Activated naive CD4-positive, alpha-beta T cell treated with anti-CD3 and anti-CD28 coated beads, Interleukin-2, amount 10 ng/mL, durations not matched to agents 7 days and 5 days (primary cell): ENCODE results near the gene POU3F3.
A peak's percentile ranks its signal among the peaks of the same experiment; 100 is the strongest.

Experiments used
- CTCF ChIA-PET: fragments of 350-600 bp; sonication (Branson Sonifier 250); formaldehyde crosslinking; loops from one replicate; lab custom pipeline; 2021; ENCODE audit warnings: antibody characterized with exemption; lab: Charles Lee
- DNase-seq: peaks from one replicate; pipeline ENCODE4 v3.0.0-alpha.2; 2020
- H3K27ac Mint-ChIP-seq: one replicate; pipeline ENCODE4 v1.8.0; 2021; ENCODE audit warnings: mild to moderate bottlenecking, moderate library complexity, mixed read lengths
- H3K27me3 Mint-ChIP-seq: one replicate; pipeline ENCODE4 v1.8.0; 2021; ENCODE audit warnings: mild to moderate bottlenecking, mixed read lengths
- H3K36me3 Mint-ChIP-seq: one replicate; pipeline ENCODE4 v1.8.0; 2021; ENCODE audit warnings: mixed read lengths
- H3K4me1 Mint-ChIP-seq: one replicate; pipeline ENCODE4 v1.8.0; 2021; ENCODE audit warnings: mixed read lengths
- H3K4me3 Mint-ChIP-seq: one replicate; pipeline ENCODE4 v1.8.0; 2021; ENCODE audit warnings: mild to moderate bottlenecking, moderate library complexity, mixed read lengths
- H3K9me3 Mint-ChIP-seq: one replicate; pipeline ENCODE4 v1.8.0; 2021; ENCODE audit warnings: mixed read lengths

POU3F3 gene

GRCh38 chr2:104840893-104841585, 12.9 kb upstream of the POU3F3 start:
- no peak overlapping the region for H3K4me3 Mint-ChIP-seq
- CTCF ChIA-PET: interaction anchor here (2.5 kb wide), 1 partner anchor 9 kb away, joined by 10 read pairs; no protein-coding TSS in a partner anchor
- no peak overlapping the region for H3K27ac Mint-ChIP-seq
- peaks cover 7% of the 10 kb centered on the region for H3K4me1 Mint-ChIP-seq
- peaks cover 4% of the 10 kb centered on the region for H3K36me3 Mint-ChIP-seq
- peaks cover 56% of the 10 kb centered on the region for H3K27me3 Mint-ChIP-seq
- H3K9me3 Mint-ChIP-seq: no peaks in the 10 kb centered on the region
- DNase-seq: no peak

- peaks cover 60% of the 10 kb centered on the region for H3K27me3 Mint-ChIP-seq
- peaks cover 7% of the 10 kb centered on the region for H3K4me1 Mint-ChIP-seq
- CTCF ChIA-PET: no interaction called here
- no peak for DNase-seq
- H3K9me3 Mint-ChIP-seq: no peaks in the 10 kb centered on the region
- H3K4me3 Mint-ChIP-seq: no peak overlapping the region
- H3K36me3 Mint-ChIP-seq: peaks cover 6% of the 10 kb centered on the region
- peak overlapping the region; percentile 14 for H3K27ac Mint-ChIP-seq
Measured at GRCh38 chr2:104841744-104842143, 12.2 kb upstream of the POU3F3 start.

GRCh38 chr2:104844807-104845551, 8.9 kb upstream of the POU3F3 start:
- DNase-seq: no peak
- Mint-ChIP-seq H3K27me3 (peaks cover 85% of the 10 kb centered on the region), H3K4me1 (peaks cover 7% of the 10 kb centered on the region), H3K9me3 (no peaks in the 10 kb centered on the region), H3K4me3 (peak overlapping the region; percentile 4), H3K27ac (peak overlapping the region; percentile 57), H3K36me3 (peaks cover 7% of the 10 kb centered on the region)
- CTCF ChIA-PET: interaction anchor here (0.7 to 1.4 kb wide), 2 partner anchors 15 to 23 kb away, joined by 3 to 4 read pairs; no protein-coding TSS in a partner anchor

- H3K36me3 Mint-ChIP-seq: peaks cover 7% of the 10 kb centered on the region
- CTCF ChIA-PET: interaction anchor here (1.4 kb wide), 1 partner anchor 14 kb away, joined by 4 read pairs; no protein-coding TSS in a partner anchor
- peaks cover 7% of the 10 kb centered on the region for H3K4me1 Mint-ChIP-seq
- no peaks in the 10 kb centered on the region for H3K9me3 Mint-ChIP-seq
- peaks cover 91% of the 10 kb centered on the region for H3K27me3 Mint-ChIP-seq
- H3K27ac Mint-ChIP-seq: peak overlapping the region; percentile 57
- peak overlapping the region; percentile 4 for H3K4me3 Mint-ChIP-seq
- DNase-seq: no peak
Measured at GRCh38 chr2:104845552-104845931, 8.4 kb upstream of the POU3F3 start.

GRCh38 chr2:104845946-104846785, 7.7 kb upstream of the POU3F3 start:
- no peak for DNase-seq
- no peaks in the 10 kb centered on the region for H3K9me3 Mint-ChIP-seq
- no peak overlapping the region for H3K4me3 Mint-ChIP-seq
- H3K27ac Mint-ChIP-seq: no peak overlapping the region
- peaks cover 97% of the 10 kb centered on the region for H3K27me3 Mint-ChIP-seq
- H3K36me3 Mint-ChIP-seq: peaks cover 7% of the 10 kb centered on the region
- peaks cover 7% of the 10 kb centered on the region for H3K4me1 Mint-ChIP-seq
- CTCF ChIA-PET: interaction anchor here (1.3 to 4.8 kb wide), 4 partner anchors 13 to 887 kb away, joined by 4 to 27 read pairs (median 4); no protein-coding TSS in a partner anchor

- H3K9me3 Mint-ChIP-seq: no peaks in the 10 kb centered on the region
- no peak for DNase-seq
- peaks cover 7% of the 10 kb centered on the region for H3K36me3 Mint-ChIP-seq
- CTCF ChIA-PET: interaction anchor here (0.7 to 4.8 kb wide), 5 partner anchors 10 to 1428 kb away, joined by 3 to 27 read pairs (median 4); no protein-coding TSS in a partner anchor
- no peak overlapping the region for H3K27ac Mint-ChIP-seq
- no peak overlapping the region for H3K4me3 Mint-ChIP-seq
- H3K27me3 Mint-ChIP-seq: peaks cover 100% of the 10 kb centered on the region
- H3K4me1 Mint-ChIP-seq: peaks cover 7% of the 10 kb centered on the region
Measured at GRCh38 chr2:104846786-104847585, 6.9 kb upstream of the POU3F3 start.

GRCh38 chr2:104847586-104848160, 6.2 kb upstream of the POU3F3 start:
- DNase-seq: no peak
- H3K4me1 Mint-ChIP-seq: peaks cover 12% of the 10 kb centered on the region
- H3K27ac Mint-ChIP-seq: no peak overlapping the region
- no peak overlapping the region for H3K4me3 Mint-ChIP-seq
- H3K9me3 Mint-ChIP-seq: no peaks in the 10 kb centered on the region
- CTCF ChIA-PET: interaction anchor here (0.7 to 5.0 kb wide), 6 partner anchors 9 to 1429 kb away, joined by 3 to 39 read pairs (median 4); no protein-coding TSS in a partner anchor
- peaks cover 7% of the 10 kb centered on the region for H3K36me3 Mint-ChIP-seq
- peaks cover 100% of the 10 kb centered on the region for H3K27me3 Mint-ChIP-seq

- no peak for DNase-seq
- no peaks in the 10 kb centered on the region for H3K9me3 Mint-ChIP-seq
- CTCF ChIA-PET: interaction anchor here (1.7 to 5.0 kb wide), 6 partner anchors 8 to 1688 kb away, joined by 5 to 39 read pairs (median 16); no protein-coding TSS in a partner anchor
- peaks cover 20% of the 10 kb centered on the region for H3K4me1 Mint-ChIP-seq
- no peak overlapping the region for H3K27ac Mint-ChIP-seq
- peaks cover 7% of the 10 kb centered on the region for H3K36me3 Mint-ChIP-seq
- peaks cover 100% of the 10 kb centered on the region for H3K27me3 Mint-ChIP-seq
- no peak overlapping the region for H3K4me3 Mint-ChIP-seq
Measured at GRCh38 chr2:104848526-104848925, 5.4 kb upstream of the POU3F3 start.

GRCh38 chr2:104849101-104849500, 4.8 kb upstream of the POU3F3 start:
- no peaks in the 10 kb centered on the region for H3K9me3 Mint-ChIP-seq
- CTCF ChIA-PET: interaction anchor here (1.1 to 5.0 kb wide), 8 partner anchors 9 to 1688 kb away, joined by 4 to 39 read pairs (median 11); no protein-coding TSS in a partner anchor
- no peak overlapping the region for H3K4me3 Mint-ChIP-seq
- H3K4me1 Mint-ChIP-seq: peaks cover 22% of the 10 kb centered on the region
- H3K27ac Mint-ChIP-seq: no peak overlapping the region
- no peak for DNase-seq
- H3K36me3 Mint-ChIP-seq: peaks cover 7% of the 10 kb centered on the region
- H3K27me3 Mint-ChIP-seq: peaks cover 100% of the 10 kb centered on the region

GRCh38 chr2:104849618-104850141, 4.2 kb upstream of the POU3F3 start:
- H3K4me1 Mint-ChIP-seq: peaks cover 25% of the 10 kb centered on the region
- DNase-seq: peak; percentile 77
- no peak overlapping the region for H3K27ac Mint-ChIP-seq
- H3K27me3 Mint-ChIP-seq: peaks cover 100% of the 10 kb centered on the region
- CTCF ChIA-PET: interaction anchor here (0.5 to 5.0 kb wide), 10 partner anchors 9 to 1689 kb away, joined by 3 to 39 read pairs (median 8); no protein-coding TSS in a partner anchor
- no peaks in the 10 kb centered on the region for H3K9me3 Mint-ChIP-seq
- no peak overlapping the region for H3K4me3 Mint-ChIP-seq
- peaks cover 10% of the 10 kb centered on the region for H3K36me3 Mint-ChIP-seq

- H3K27me3 Mint-ChIP-seq: peaks cover 97% of the 10 kb centered on the region
- no peak for DNase-seq
- H3K4me1 Mint-ChIP-seq: peaks cover 24% of the 10 kb centered on the region
- peaks cover 10% of the 10 kb centered on the region for H3K36me3 Mint-ChIP-seq
- H3K4me3 Mint-ChIP-seq: no peak overlapping the region
- CTCF ChIA-PET: interaction anchor here (0.5 to 5.0 kb wide), 8 partner anchors 10 to 1690 kb away, joined by 3 to 39 read pairs (median 11); no protein-coding TSS in a partner anchor
- H3K9me3 Mint-ChIP-seq: no peaks in the 10 kb centered on the region
- no peak overlapping the region for H3K27ac Mint-ChIP-seq
Measured at GRCh38 chr2:104850361-104851290, 3.3 kb upstream of the POU3F3 start.
